ENCODE data around the gene LNPEP.

- TF ChIP-seq MAZ (IDR thresholded peaks at IDR 0.05; ENCODE audit: borderline replicate concordance, low read depth, low read length) = no peak
- TF ChIP-seq CTCF (conservative IDR thresholded peaks at IDR 0.05; ENCODE audit: low read depth, low read length) = no peak
- no peak for TF ChIP-seq MAFK (IDR thresholded peaks at IDR 0.05; ENCODE audit: low read depth, low read length)
- no peak for TF ChIP-seq USF2 (IDR thresholded peaks at IDR 0.05; ENCODE audit: low read depth, low read length)
- no peak for TF ChIP-seq RCOR1 (IDR thresholded peaks at IDR 0.05; ENCODE audit: insufficient replicate concordance, low read length)
- no peak for TF ChIP-seq BHLHE40 (IDR thresholded peaks at IDR 0.05; ENCODE audit: low read depth, low read length)
- no peak for TF ChIP-seq RFX5 (IDR thresholded peaks at IDR 0.05; ENCODE audit: low read depth, low read length)
- TF ChIP-seq FOS (IDR thresholded peaks at IDR 0.05; ENCODE audit: low read depth, low read length) = no peak
- TF ChIP-seq NFE2L2 (IDR thresholded peaks at IDR 0.05; ENCODE audit: low read depth, low read length) = no peak
- no peak for TF ChIP-seq POLR2A (IDR thresholded peaks at IDR 0.05; ENCODE audit: low read depth, low read length)
- TF ChIP-seq CEBPB (IDR thresholded peaks at IDR 0.05; ENCODE audit: low read depth, low read length) = no peak
- TF ChIP-seq SMC3 (IDR thresholded peaks at IDR 0.05; ENCODE audit: low read depth, low read length) = no peak
- TF ChIP-seq RAD21 (IDR thresholded peaks at IDR 0.05; ENCODE audit: low read length) = no peak
- TF ChIP-seq MXI1 (IDR thresholded peaks at IDR 0.05; ENCODE audit: borderline replicate concordance, low read depth, low read length) = no peak
Measured at GRCh38 chr5:96942911-96943310, 7.0 kb downstream of the LNPEP start.
